Left lung (tissue), 10 donors: ENCODE measurements around the gene SH3BGRL. TPM values are rescaled to one million over a fixed set of nuclear protein-coding genes. Genes with fewer than 3 reads are reported as not detected.
"Not testable (repeated sequence)": the region's sequence is repeated elsewhere in the genome, so short reads cannot be mapped to it uniquely, and the experiment has no call there.

Experiments
- ATAC-seq: fragments of 200-7000 bp; cut with Tn5 transposase; one replicate; pipeline ENCODE4 v1.9.1; 2020; ENCODE audit warnings: moderate library complexity
- DNase-seq, 4 donors: peaks; one replicate each; pipeline ENCODE4 v3.0.0-alpha.2; 2013 to 2020
- H3K27ac ChIP-seq, 2 donors: fragments of 200-600 bp; sonication (generic) in 1 of 2; one replicate each; pipeline versions ENCODE4 v1.5.0 to v1.8.0; 2020 to 2021
- H3K27me3 ChIP-seq, 2 donors: fragments of 200-600 bp; sonication (generic) in 1 of 2; one replicate each; pipeline versions ENCODE4 v1.5.0 to v1.8.0; 2020 to 2021
- H3K36me3 ChIP-seq, 2 donors: fragments of 200-600 bp; sonication (generic) in 1 of 2; one replicate each; pipeline versions ENCODE4 v1.5.0 to v1.8.0; 2020 to 2021
- H3K4me1 ChIP-seq, 2 donors: fragments of 200-600 bp; one replicate each; pipeline ENCODE4 v1.8.0; 2021
- H3K4me3 ChIP-seq, 2 donors: fragments of 200-600 bp; sonication (generic) in 1 of 2; one replicate each; pipeline versions ENCODE4 v1.5.0 to v1.8.0; 2020 to 2021; ENCODE audit warnings: mild to moderate bottlenecking in 1 of 2
- H3K9me3 ChIP-seq, 2 donors: fragments of 200-600 bp; sonication (generic) in 1 of 2; one replicate each; pipeline versions ENCODE4 v1.5.0 to v1.8.0; 2020 to 2021
- intact Hi-C, 2 donors: fragments of 100-400 bp; cut with DNase I; formaldehyde crosslinking; loops; one replicate each; pipeline versions ENCODE4 v1.11.2 to v1.14.2; 2022
- polyA plus RNA-seq, 6 donors: library from polyadenylated mRNA; unstranded; fragments of 120-200 nt; gene quantifications; one replicate each; pipeline ENCODE4 v1.2.1, GENCODE V29; 2013; ENCODE audit not compliant: insufficient read length in 6 of 6
- total RNA-seq, 2 donors: library from RNA; stranded (reverse); fragmentation: NEBNext Ultra II Directional; extraction: Animal tissue kit (Norgen Biotek cat#: 25700); gene quantifications; one replicate each; pipeline ENCODE4 v1.2.1, GENCODE V29; 2021
- TF ChIP-seq, protein P1 (sequence below), 2 donors: fragments of 200-600 bp; sonication (generic) in 1 of 2; IDR thresholded peaks; one replicate each; pipeline versions ENCODE4 v1.5.0 to v1.8.0; 2021; ENCODE audit warnings: antibody characterized with exemption in 2 of 2
- donor health status: DM: no; HTN: yes; CAD: no.
- donor health status: DM: no; HTN: no; CAD: no.

The SH3BGRL gene
- total and polyA plus RNA-seq, 8 donors, result 110 to 240 (median 208) TPM

DNA sequence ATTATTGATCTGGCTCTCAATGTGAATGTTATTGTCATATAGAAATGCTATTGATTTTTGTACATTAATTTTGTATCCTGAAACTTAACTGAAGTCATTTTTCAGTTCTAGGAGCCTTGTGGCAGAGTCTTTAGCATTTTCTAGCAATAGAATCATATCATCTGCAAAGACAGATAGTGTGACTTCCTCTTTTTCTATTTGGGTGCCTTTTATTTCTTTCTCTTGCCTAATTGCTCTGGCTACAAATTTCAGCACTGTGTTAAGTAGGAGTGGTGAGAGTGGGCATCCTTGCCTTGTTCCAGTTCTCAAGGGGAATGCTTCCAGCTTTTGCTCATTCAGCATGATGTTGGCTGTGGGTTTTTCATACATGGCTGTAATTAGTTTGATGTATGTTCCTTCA is 102.7 kb downstream of the SH3BGRL start:
- no peak for ATAC-seq
- TF ChIP-seq, protein P1, sequence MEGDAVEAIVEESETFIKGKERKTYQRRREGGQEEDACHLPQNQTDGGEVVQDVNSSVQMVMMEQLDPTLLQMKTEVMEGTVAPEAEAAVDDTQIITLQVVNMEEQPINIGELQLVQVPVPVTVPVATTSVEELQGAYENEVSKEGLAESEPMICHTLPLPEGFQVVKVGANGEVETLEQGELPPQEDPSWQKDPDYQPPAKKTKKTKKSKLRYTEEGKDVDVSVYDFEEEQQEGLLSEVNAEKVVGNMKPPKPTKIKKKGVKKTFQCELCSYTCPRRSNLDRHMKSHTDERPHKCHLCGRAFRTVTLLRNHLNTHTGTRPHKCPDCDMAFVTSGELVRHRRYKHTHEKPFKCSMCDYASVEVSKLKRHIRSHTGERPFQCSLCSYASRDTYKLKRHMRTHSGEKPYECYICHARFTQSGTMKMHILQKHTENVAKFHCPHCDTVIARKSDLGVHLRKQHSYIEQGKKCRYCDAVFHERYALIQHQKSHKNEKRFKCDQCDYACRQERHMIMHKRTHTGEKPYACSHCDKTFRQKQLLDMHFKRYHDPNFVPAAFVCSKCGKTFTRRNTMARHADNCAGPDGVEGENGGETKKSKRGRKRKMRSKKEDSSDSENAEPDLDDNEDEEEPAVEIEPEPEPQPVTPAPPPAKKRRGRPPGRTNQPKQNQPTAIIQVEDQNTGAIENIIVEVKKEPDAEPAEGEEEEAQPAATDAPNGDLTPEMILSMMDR (IDR thresholded peaks at IDR 0.05), result no peak
- no peaks in the 10 kb centered on the region for H3K36me3 ChIP-seq
- no peak overlapping the region for H3K4me3 ChIP-seq
- intact Hi-C loops, result no loop called here
- H3K27ac ChIP-seq, result no peak overlapping the region
- H3K9me3 ChIP-seq, result no peaks in the 10 kb centered on the region
- DNase-seq, result no peak
- no peaks in the 10 kb centered on the region for H3K4me1 ChIP-seq
- no peaks in the 10 kb centered on the region for H3K27me3 ChIP-seq

DNA sequence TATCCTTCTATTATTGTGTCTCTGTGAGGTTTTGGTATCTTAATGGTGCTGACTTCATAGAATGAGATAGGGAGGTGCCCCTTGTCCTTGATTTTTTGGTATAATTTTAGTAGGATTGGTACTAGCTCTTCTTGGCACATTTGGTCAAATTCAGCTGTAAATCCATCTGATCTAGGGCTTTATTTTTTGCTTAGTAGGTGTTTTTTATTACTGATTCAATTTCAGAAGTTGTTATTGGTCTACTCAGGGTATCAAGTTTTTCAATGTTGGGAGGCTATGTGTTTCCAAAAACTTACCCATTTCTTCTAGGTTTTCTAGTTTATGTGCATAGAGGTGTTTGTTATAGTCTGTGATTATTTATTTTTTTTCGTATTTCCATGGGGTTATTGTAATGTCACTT is 103.3 kb downstream of the SH3BGRL start:
- Histone ChIP-seq H3K27me3 (no peaks in the 10 kb centered on the region), H3K4me1 (no peaks in the 10 kb centered on the region), H3K4me3 (no peak overlapping the region), H3K36me3 (no peaks in the 10 kb centered on the region), H3K27ac (no peak overlapping the region), H3K9me3 (no peaks in the 10 kb centered on the region)
- ATAC-seq (no peak), DNase-seq (no peak)
- TF ChIP-seq, protein P1 (IDR thresholded peaks at IDR 0.05), result no peak
- intact Hi-C loops, result no loop called here

DNA sequence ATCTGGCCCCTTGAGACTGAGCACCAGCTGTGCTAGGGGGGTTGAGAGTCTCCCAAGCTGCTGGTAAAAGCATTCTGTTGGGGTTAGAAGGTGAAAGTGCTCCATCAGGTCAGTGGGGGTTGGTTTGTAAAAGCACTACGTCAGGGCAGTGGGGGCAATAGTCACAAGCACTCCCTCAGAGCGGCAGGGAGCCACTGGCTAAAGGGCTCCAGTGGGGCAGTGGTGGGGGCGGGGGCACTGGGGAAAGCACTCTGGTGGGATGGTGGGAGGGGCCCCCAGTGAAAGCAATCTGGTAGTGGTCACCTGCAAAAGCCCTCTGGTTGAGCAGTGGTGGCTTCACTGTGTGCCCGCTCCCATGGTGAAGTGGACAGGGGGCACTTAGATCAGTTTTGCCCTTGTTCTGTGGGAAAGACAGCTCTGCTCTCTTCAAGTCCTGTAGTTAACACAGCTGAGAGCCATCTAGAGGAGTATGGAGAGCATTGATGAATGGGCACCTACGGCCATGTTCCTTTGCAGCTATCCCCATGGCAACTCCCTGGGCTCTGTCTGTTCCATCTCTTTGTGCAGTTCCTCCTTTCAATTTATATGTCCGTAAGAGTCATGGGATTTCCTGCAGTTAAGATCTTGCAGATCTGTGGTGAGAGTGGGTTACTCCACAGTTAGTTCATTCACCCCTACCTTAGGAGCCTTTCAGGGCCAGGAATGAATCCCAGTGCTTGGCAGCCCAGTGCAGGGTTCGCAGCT is 106.4 kb downstream of the SH3BGRL start:
- no peak overlapping the region for H3K27ac ChIP-seq

DNA sequence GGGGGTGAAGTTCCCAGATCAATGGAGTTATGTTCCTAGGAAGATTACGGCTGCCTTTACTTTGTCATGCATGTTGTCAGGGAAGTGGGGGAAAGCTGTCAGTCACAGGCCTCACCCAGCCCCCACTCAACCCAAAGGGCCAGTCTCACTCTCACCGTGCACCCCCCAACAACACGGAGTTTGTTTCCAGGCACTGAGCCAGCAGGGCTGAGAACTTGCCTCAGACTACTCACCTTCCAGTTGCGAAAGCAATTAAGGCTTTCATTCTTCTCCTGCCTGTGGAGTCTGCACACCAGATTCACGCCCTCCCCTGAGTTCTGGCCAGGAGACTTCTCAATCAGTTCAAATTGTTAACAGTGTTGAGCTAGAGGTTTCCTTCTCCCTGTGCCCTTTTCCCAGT is 114.3 kb downstream of the SH3BGRL start:
- DNase-seq, result no peak
- intact Hi-C loops, result no loop called here

More for the DNA sequence above, 106.4 kb downstream of the SH3BGRL start:
- ATAC-seq, result no peak
- H3K4me3 ChIP-seq, result no peak overlapping the region
- no peak for DNase-seq
- H3K4me1 ChIP-seq, result no peaks in the 10 kb centered on the region
- intact Hi-C loops, result no loop called here
- H3K27me3 ChIP-seq, result no peaks in the 10 kb centered on the region
- TF ChIP-seq, protein P1 (IDR thresholded peaks at IDR 0.05), result no peak
- H3K36me3 ChIP-seq, result no peaks in the 10 kb centered on the region
- no peaks in the 10 kb centered on the region for H3K9me3 ChIP-seq

DNA sequence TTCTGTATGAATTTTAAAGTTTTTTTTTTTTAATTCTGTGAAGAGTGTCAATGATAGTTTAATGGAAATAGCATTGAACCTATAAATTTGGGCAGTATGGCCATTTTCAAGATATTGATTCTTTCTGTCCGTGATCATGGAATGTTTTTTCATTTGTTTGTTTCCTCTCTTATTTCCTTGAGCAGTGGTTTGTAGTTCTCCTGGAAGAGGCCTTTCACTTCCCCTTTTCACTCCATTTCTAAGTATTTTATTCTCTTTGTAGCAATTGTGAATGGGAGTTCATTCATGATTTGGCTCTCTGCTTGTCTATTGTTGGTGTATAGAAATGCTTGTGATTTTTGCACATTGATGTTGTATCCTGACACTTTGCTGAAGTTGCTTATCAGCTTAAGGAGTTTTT is 129.8 kb downstream of the SH3BGRL start:
- H3K36me3 ChIP-seq, ATAC-seq, H3K9me3 ChIP-seq, H3K27ac ChIP-seq, H3K4me3 ChIP-seq, H3K27me3 ChIP-seq, DNase-seq, H3K4me1 ChIP-seq, intact Hi-C loops: not testable (repeated sequence)

More for the DNA sequence above, 114.3 kb downstream of the SH3BGRL start:
- ATAC-seq, result no peak
- H3K36me3 ChIP-seq, result no peaks in the 10 kb centered on the region
- H3K4me1 ChIP-seq, result no peaks in the 10 kb centered on the region
- H3K27ac ChIP-seq, result no peak overlapping the region
- H3K9me3 ChIP-seq, result no peaks in the 10 kb centered on the region
- no peaks in the 10 kb centered on the region for H3K27me3 ChIP-seq
- TF ChIP-seq, protein P1 (IDR thresholded peaks at IDR 0.05), result no peak
- no peak overlapping the region for H3K4me3 ChIP-seq
